ENCODE data around the gene TYK2. TPM values are rescaled to one million over a fixed set of nuclear protein-coding genes. Genes with fewer than 3 reads are reported as not detected.

TYK2 gene
- total and polyA plus RNA-seq, 4 donors = 47.9 to 63.1 (median 59.6) TPM

- H3K4me1 ChIP-seq (ENCODE audit: control insufficient read depth in 4 of 4, insufficient read depth in 4 of 4, low read length in 3 of 4) = peaks cover 7 to 24% (median 14%) of the 10 kb centered on the region in 4 donors
- no peaks in the 10 kb centered on the region for H3K9me3 ChIP-seq (ENCODE audit: control insufficient read depth in 4 of 4, low read length in 3 of 4)
- peak within 1 kb of the TSS; percentile 1 to 46 for H3K27ac ChIP-seq (ENCODE audit: low read depth in 1 of 2, low read length in 2 of 2)
- peak within 1 kb of the TSS in 1 of 3 donors; percentile 3 for H3K4me3 ChIP-seq (ENCODE audit: low read depth in 1 of 3, low read length in 3 of 3)
- H3K9ac ChIP-seq (ENCODE audit: low read depth in 1 of 2, low read length in 2 of 2) = peak within 1 kb of the TSS in 1 of 2 donors; percentile 20
- TF ChIP-seq YY1 (IDR thresholded peaks at IDR 0.05) = no peak
- TF ChIP-seq HNF4G (IDR thresholded peaks at IDR 0.05) = no peak
- TF ChIP-seq SP1 (IDR thresholded peaks at IDR 0.05) = no peak
- no peak for TF ChIP-seq REST (IDR thresholded peaks at IDR 0.05)
- no peak for TF ChIP-seq MAX (IDR thresholded peaks at IDR 0.05)
- TF ChIP-seq NR2F2 (IDR thresholded peaks at IDR 0.05) = no peak
- TF ChIP-seq FOXA1 (IDR thresholded peaks at IDR 0.05) = no peak
- H3K36me3 ChIP-seq (ENCODE audit: control insufficient read depth in 4 of 4, insufficient read depth in 3 of 4, low read depth in 1 of 4, low read length in 3 of 4) = no peaks in the 10 kb centered on the region
- 67% methylated on average over 14 of the region's 14 CpGs for WGBS
- H3K27me3 ChIP-seq (ENCODE audit: control insufficient read depth in 4 of 4, insufficient read depth in 4 of 4, low read length in 3 of 4) = no peaks in the 10 kb centered on the region
- no peak for DNase-seq (ENCODE audit: low spot score)
These were observed 40.9 kb downstream of the TYK2 start, which contains the start of gene ICAM3 for GRCh38 chr19:10339380-10339960. ICAM3 (minus strand) TSS chr19:10339624; CDS start chr19:10339614, 10 bp downstream.

- Histone ChIP-seq H3K27ac (ENCODE audit: low read depth in 1 of 2, low read length in 2 of 2) (peak overlapping the region; percentile 1 to 46), H3K9me3 (ENCODE audit: control insufficient read depth in 4 of 4, low read length in 3 of 4) (no peaks in the 10 kb centered on the region)
These were observed 41.4 kb downstream of the TYK2 start for GRCh38 chr19:10338940-10339339.

More at GRCh38 chr19:10338940-10339339, 41.4 kb downstream of the TYK2 start:
- H3K36me3 ChIP-seq (ENCODE audit: control insufficient read depth in 4 of 4, insufficient read depth in 3 of 4, low read depth in 1 of 4, low read length in 3 of 4) = no peaks in the 10 kb centered on the region
- H3K9ac ChIP-seq (ENCODE audit: low read depth in 1 of 2, low read length in 2 of 2) = peak overlapping the region in 1 of 2 donors; percentile 20
- TF ChIP-seq FOXA1 (IDR thresholded peaks at IDR 0.05) (no peak), REST (IDR thresholded peaks at IDR 0.05) (no peak), HNF4G (IDR thresholded peaks at IDR 0.05) (no peak), RXRA (IDR thresholded peaks at IDR 0.05) (no peak), RAD21 (IDR thresholded peaks at IDR 0.05) (no peak), ATF3 (IDR thresholded peaks at IDR 0.05) (no peak), GABPA (IDR thresholded peaks at IDR 0.05 in 1 of 2, conservative IDR thresholded peaks at IDR 0.05 in 1 of 2) (no peak), TAF1 (conservative IDR thresholded peaks at IDR 0.05) (no peak), FOXA2 (IDR thresholded peaks at IDR 0.05) (no peak), MAX (IDR thresholded peaks at IDR 0.05) (no peak), HNF4A (conservative IDR thresholded peaks at IDR 0.05) (no peak), CTCF (IDR thresholded peaks at IDR 0.05; ENCODE audit: low read depth, low read length, missing input control) (no peak), YY1 (IDR thresholded peaks at IDR 0.05) (no peak), NR2F2 (IDR thresholded peaks at IDR 0.05) (no peak), JUND (IDR thresholded peaks at IDR 0.05) (no peak), ZBTB33 (IDR thresholded peaks at IDR 0.05) (no peak)
- DNase-seq (ENCODE audit: low spot score) = no peak
- WGBS = 85% methylated on average over 6 of the region's 6 CpGs
- H3K4me3 ChIP-seq (ENCODE audit: low read depth in 1 of 3, low read length in 3 of 3) = no peak overlapping the region
- no peaks in the 10 kb centered on the region for H3K27me3 ChIP-seq (ENCODE audit: control insufficient read depth in 4 of 4, insufficient read depth in 4 of 4, low read length in 3 of 4)
- peaks cover 7 to 29% (median 18%) of the 10 kb centered on the region in 4 donors for H3K4me1 ChIP-seq (ENCODE audit: control insufficient read depth in 4 of 4, insufficient read depth in 4 of 4, low read length in 3 of 4)

Measured in liver (tissue), 9 donors.